Stimulated activated naive CD8-positive, alpha-beta T cell treated with anti-CD3 and anti-CD28 coated beads, Interleukin-15, amount 100 ng/mL, for 72 hours (primary cell): Measurements from ENCODE around the gene DYNC1LI2.
A peak's percentile ranks its signal among the peaks of the same experiment; 100 is the strongest.
"Not testable (repeated sequence)": the region's sequence is repeated elsewhere in the genome, so short reads cannot be mapped to it uniquely, and the experiment has no call there.

Source experiments
- ATAC-seq: fragments of 150-1000 bp; cut with Tn5 transposase; 2 replicates; pipeline ENCODE4 v1.10.0; 2021; ENCODE audit warnings: mild to moderate bottlenecking, moderate library complexity
- DNase-seq, 2 donors: peaks; one replicate each; pipeline ENCODE4 v3.0.0; 2021 to 2022
- H3K27ac Mint-ChIP-seq, 2 donors: one replicate each; pipeline ENCODE4 v1.8.0; 2022; ENCODE audit warnings: mild to moderate bottlenecking in 2 of 2, mixed read lengths in 2 of 2, moderate library complexity in 2 of 2
- H3K27me3 Mint-ChIP-seq: one replicate; pipeline ENCODE4 v1.8.0; 2022; ENCODE audit warnings: mixed read lengths
- H3K4me1 Mint-ChIP-seq: one replicate; pipeline ENCODE4 v1.8.0; 2022; ENCODE audit warnings: mild to moderate bottlenecking, mixed read lengths
- H3K4me3 Mint-ChIP-seq, 2 donors: one replicate each; pipeline ENCODE4 v1.8.0; 2022; ENCODE audit warnings: mild to moderate bottlenecking in 2 of 2, mixed read lengths in 2 of 2, moderate library complexity in 1 of 2
- H3K9me3 Mint-ChIP-seq, 2 donors: one replicate each; pipeline ENCODE4 v1.8.0; 2022; ENCODE audit warnings: mixed read lengths in 2 of 2

Gene DYNC1LI2

GRCh38 chr16:66751303-66751991 is at the start of gene DYNC1LI2:
Gene DYNC1LI2 (minus strand): TSS chr16:66751609. CDS start chr16:66751591, 18 bp downstream.
- Mint-ChIP-seq H3K4me3 (peak within 1 kb of the TSS; percentile 71 to 84), H3K27me3 (peaks cover 18% of the 10 kb centered on the region)

GRCh38 chr16:66800856-66801255 is 49.4 kb upstream of the DYNC1LI2 start:
- Mint-ChIP-seq H3K27ac (no peak overlapping the region), H3K27me3 (no peaks in the 10 kb centered on the region), H3K4me1 (no peaks in the 10 kb centered on the region), H3K9me3 (no peaks in the 10 kb centered on the region), H3K4me3 (no peak overlapping the region)
- ATAC-seq (no peak), DNase-seq (no peak)

More at GRCh38 chr16:66751303-66751991, at the start of gene DYNC1LI2:
- peak; percentile 82 to 89 for DNase-seq
- ATAC-seq: peak; percentile 89
- Mint-ChIP-seq H3K27ac (peak within 1 kb of the TSS; percentile 95 to 98), H3K4me1 (peaks cover 44% of the 10 kb centered on the region), H3K9me3 (no peaks in the 10 kb centered on the region)

GRCh38 chr16:66798161-66798560 is 46.8 kb upstream of the DYNC1LI2 start:
- H3K4me3 Mint-ChIP-seq: no peak overlapping the region
- DNase-seq (no peak), ATAC-seq (no peak)
- no peaks in the 10 kb centered on the region for H3K4me1 Mint-ChIP-seq
- no peaks in the 10 kb centered on the region for H3K27me3 Mint-ChIP-seq
- H3K27ac Mint-ChIP-seq: no peak overlapping the region
- H3K9me3 Mint-ChIP-seq: no peaks in the 10 kb centered on the region

- not testable (repeated sequence) for ATAC-seq, H3K9me3 Mint-ChIP-seq, H3K27ac Mint-ChIP-seq, H3K4me1 Mint-ChIP-seq, DNase-seq, H3K4me3 Mint-ChIP-seq, H3K27me3 Mint-ChIP-seq
Measured at GRCh38 chr16:66793984-66794383, 42.6 kb upstream of the DYNC1LI2 start.

GRCh38 chr16:66790130-66790733 is 38.8 kb upstream of the DYNC1LI2 start:
- no peaks in the 10 kb centered on the region for H3K9me3 Mint-ChIP-seq
- H3K27ac Mint-ChIP-seq: no peak overlapping the region
- no peaks in the 10 kb centered on the region for H3K4me1 Mint-ChIP-seq
- no peak overlapping the region for H3K4me3 Mint-ChIP-seq
- ATAC-seq (no peak), DNase-seq (no peak)
- no peaks in the 10 kb centered on the region for H3K27me3 Mint-ChIP-seq

GRCh38 chr16:66787427-66787826 is 36.0 kb upstream of the DYNC1LI2 start:
- Mint-ChIP-seq H3K27ac (no peak overlapping the region), H3K27me3 (no peaks in the 10 kb centered on the region), H3K4me1 (no peaks in the 10 kb centered on the region), H3K4me3 (no peak overlapping the region), H3K9me3 (no peaks in the 10 kb centered on the region)
- DNase-seq (no peak), ATAC-seq (no peak)

- ATAC-seq: no peak
- no peak overlapping the region for H3K4me3 Mint-ChIP-seq
Measured at GRCh38 chr16:66786551-66786950, 35.1 kb upstream of the DYNC1LI2 start.

GRCh38 chr16:66776457-66776856 is 25.0 kb upstream of the DYNC1LI2 start:
- no peak overlapping the region for H3K4me3 Mint-ChIP-seq
- ATAC-seq: no peak
- DNase-seq: no peak

More at GRCh38 chr16:66786551-66786950, 35.1 kb upstream of the DYNC1LI2 start:
- H3K27me3 Mint-ChIP-seq: no peaks in the 10 kb centered on the region
- no peaks in the 10 kb centered on the region for H3K4me1 Mint-ChIP-seq
- H3K9me3 Mint-ChIP-seq: no peaks in the 10 kb centered on the region
- H3K27ac Mint-ChIP-seq: no peak overlapping the region
- DNase-seq: no peak

GRCh38 chr16:66774981-66775380 is 23.6 kb upstream of the DYNC1LI2 start:
- Mint-ChIP-seq H3K27me3 (no peaks in the 10 kb centered on the region), H3K4me3 (no peak overlapping the region), H3K9me3 (no peaks in the 10 kb centered on the region), H3K4me1 (no peaks in the 10 kb centered on the region), H3K27ac (no peak overlapping the region)
- ATAC-seq (no peak), DNase-seq (no peak)

More at GRCh38 chr16:66776457-66776856, 25.0 kb upstream of the DYNC1LI2 start:
- H3K9me3 Mint-ChIP-seq: no peaks in the 10 kb centered on the region
- no peaks in the 10 kb centered on the region for H3K4me1 Mint-ChIP-seq
- no peaks in the 10 kb centered on the region for H3K27me3 Mint-ChIP-seq
- H3K27ac Mint-ChIP-seq: no peak overlapping the region

GRCh38 chr16:66758086-66758485 is 6.7 kb upstream of the DYNC1LI2 start:
- H3K9me3 Mint-ChIP-seq: no peaks in the 10 kb centered on the region
- no peak for ATAC-seq
- H3K4me1 Mint-ChIP-seq: no peaks in the 10 kb centered on the region
- H3K27ac Mint-ChIP-seq: no peak overlapping the region
- no peak for DNase-seq
- peaks cover 5% of the 10 kb centered on the region for H3K27me3 Mint-ChIP-seq
- no peak overlapping the region for H3K4me3 Mint-ChIP-seq

GRCh38 chr16:66754819-66755218 is 3.4 kb upstream of the DYNC1LI2 start:
- no peak overlapping the region for H3K4me3 Mint-ChIP-seq
- DNase-seq (no peak), ATAC-seq (no peak)
- no peak overlapping the region for H3K27ac Mint-ChIP-seq
- H3K27me3 Mint-ChIP-seq: peaks cover 18% of the 10 kb centered on the region
- H3K9me3 Mint-ChIP-seq: no peaks in the 10 kb centered on the region
- H3K4me1 Mint-ChIP-seq: peaks cover 20% of the 10 kb centered on the region

GRCh38 chr16:66754211-66754610 is 2.8 kb upstream of the DYNC1LI2 start:
- DNase-seq (no peak), ATAC-seq (no peak)
- Mint-ChIP-seq H3K4me3 (no peak overlapping the region), H3K27ac (no peak overlapping the region), H3K27me3 (peaks cover 18% of the 10 kb centered on the region), H3K4me1 (peaks cover 26% of the 10 kb centered on the region), H3K9me3 (no peaks in the 10 kb centered on the region)

- DNase-seq: no peak
- no peaks in the 10 kb centered on the region for H3K9me3 Mint-ChIP-seq
- H3K27ac Mint-ChIP-seq: no peak overlapping the region
- H3K4me3 Mint-ChIP-seq: no peak overlapping the region
- peaks cover 36% of the 10 kb centered on the region for H3K4me1 Mint-ChIP-seq
- no peak for ATAC-seq
- H3K27me3 Mint-ChIP-seq: peaks cover 18% of the 10 kb centered on the region
Measured at GRCh38 chr16:66752958-66753357, 1.5 kb upstream of the DYNC1LI2 start.

- no peaks in the 10 kb centered on the region for H3K9me3 Mint-ChIP-seq
- H3K4me1 Mint-ChIP-seq: peaks cover 36% of the 10 kb centered on the region
- no peak for ATAC-seq
- peak overlapping the region; percentile 71 to 84 for H3K4me3 Mint-ChIP-seq
- peaks cover 18% of the 10 kb centered on the region for H3K27me3 Mint-ChIP-seq
- peak overlapping the region; percentile 88 to 95 for H3K27ac Mint-ChIP-seq
- no peak for DNase-seq
Measured at GRCh38 chr16:66752379-66752778, 970 bp upstream of the DYNC1LI2 start.

- no peak for ATAC-seq
- Mint-ChIP-seq H3K4me3 (peak overlapping the region; percentile 71 to 84), H3K27ac (peak overlapping the region; percentile 88 to 95), H3K9me3 (no peaks in the 10 kb centered on the region), H3K27me3 (peaks cover 18% of the 10 kb centered on the region), H3K4me1 (peaks cover 39% of the 10 kb centered on the region)
- no peak for DNase-seq
Measured at GRCh38 chr16:66751992-66752322, 548 bp upstream of the DYNC1LI2 start.

GRCh38 chr16:66751053-66751302 is 431 bp downstream of the DYNC1LI2 start:
- H3K9me3 Mint-ChIP-seq: no peaks in the 10 kb centered on the region
- ATAC-seq: peak; percentile 0
- H3K27me3 Mint-ChIP-seq: peaks cover 18% of the 10 kb centered on the region
- DNase-seq: peak in 1 of 2 donors; percentile 25
- peaks cover 49% of the 10 kb centered on the region for H3K4me1 Mint-ChIP-seq
- H3K27ac Mint-ChIP-seq: peak overlapping the region; percentile 0 to 41
- H3K4me3 Mint-ChIP-seq: peak overlapping the region; percentile 71 to 84
